Astrocyte (in vitro differentiated cells and primary cell): Measurements from ENCODE around the gene APBB1. TPM values are rescaled to one million over a fixed set of nuclear protein-coding genes. Genes with fewer than 3 reads are reported as not detected.

ENCODE experiments used
- DNase-seq: peaks from one replicate; pipeline ENCODE4 v3.0.0-alpha.2; 2010; ENCODE audit warnings: low read depth
- FAIRE-seq: peaks from 2 replicates; lab custom pipeline; 2011; peaks lifted over from hg19 to GRCh38; lab: Jason Lieb, UNC
- H2AFZ ChIP-seq: 2 replicates; pipeline ENCODE4 v1.6.0; 2012; ENCODE audit warnings: low read depth, low read length, inconsistent platforms
- H3K27ac ChIP-seq: 2 replicates; pipeline ENCODE4 v1.5.1; 2011; ENCODE audit warnings: low read depth, low read length, inconsistent platforms
- H3K27me3 ChIP-seq: 2 replicates; pipeline ENCODE4 v1.6.0; 2011; ENCODE audit warnings: low read length, inconsistent platforms; ENCODE audit not compliant: insufficient read depth
- H3K36me3 ChIP-seq: 2 replicates; pipeline ENCODE4 v1.5.1; 2011; ENCODE audit warnings: low read length, inconsistent platforms; ENCODE audit not compliant: insufficient read depth
- H3K4me1 ChIP-seq: 2 replicates; pipeline ENCODE4 v1.5.1; 2011; ENCODE audit warnings: low read length, inconsistent platforms; ENCODE audit not compliant: insufficient read depth
- H3K4me2 ChIP-seq: 2 replicates; pipeline ENCODE4 v1.6.0; 2012; ENCODE audit warnings: low read length, inconsistent platforms
- H3K4me3 ChIP-seq: 2 replicates; pipeline ENCODE4 v1.5.1; 2011; ENCODE audit warnings: low read depth, mild to moderate bottlenecking, low read length, inconsistent platforms; ENCODE audit not compliant: insufficient read depth
- H3K79me2 ChIP-seq: 2 replicates; pipeline ENCODE4 v1.6.0; 2012; ENCODE audit warnings: mild to moderate bottlenecking, low read length, inconsistent platforms; ENCODE audit not compliant: insufficient read depth
- H3K9ac ChIP-seq: 2 replicates; pipeline ENCODE4 v1.6.0; 2012; ENCODE audit warnings: mild to moderate bottlenecking, low read length, inconsistent platforms
- H3K9me3 ChIP-seq: 2 replicates; pipeline ENCODE4 v1.5.1; 2012; ENCODE audit warnings: low read depth, mild to moderate bottlenecking, low read length, inconsistent platforms; ENCODE audit not compliant: insufficient read depth
- H4K20me1 ChIP-seq: 2 replicates; pipeline ENCODE4 v1.6.0; 2012; ENCODE audit warnings: low read length, inconsistent platforms; ENCODE audit not compliant: insufficient read depth
- H3K27ac Mint-ChIP-seq: one replicate; pipeline ENCODE4 v1.8.0; 2021; ENCODE audit warnings: mild to moderate bottlenecking, mixed read lengths; ENCODE audit not compliant: unreplicated experiment
- H3K27me3 Mint-ChIP-seq: one replicate; pipeline ENCODE4 v1.8.0; 2021; ENCODE audit warnings: low read depth, mixed read lengths; ENCODE audit not compliant: unreplicated experiment
- H3K36me3 Mint-ChIP-seq: one replicate; pipeline ENCODE4 v1.8.0; 2021; ENCODE audit warnings: low read depth, mixed read lengths; ENCODE audit not compliant: unreplicated experiment
- H3K4me1 Mint-ChIP-seq: one replicate; pipeline ENCODE4 v1.8.0; 2021; ENCODE audit warnings: low read depth, mixed read lengths; ENCODE audit not compliant: unreplicated experiment
- H3K4me3 Mint-ChIP-seq: one replicate; pipeline ENCODE4 v1.8.0; 2021; ENCODE audit warnings: mild to moderate bottlenecking, moderate library complexity, mixed read lengths; ENCODE audit not compliant: unreplicated experiment
- H3K9me3 Mint-ChIP-seq: one replicate; pipeline ENCODE4 v1.8.0; 2021; ENCODE audit warnings: mild to moderate bottlenecking, mixed read lengths; ENCODE audit not compliant: unreplicated experiment
- EZH2 ChIP-seq: IDR thresholded peaks from 2 replicates; pipeline ENCODE4 v1.6.1; 2012; ENCODE audit warnings: mild to moderate bottlenecking, low read length, inconsistent platforms; ENCODE audit not compliant: insufficient read depth
- total RNA-seq: library from RNA; stranded (reverse); gene quantifications from 2 replicates; pipeline ENCODE4 v1.2.1, GENCODE V29; 2021
- TF ChIP-seq, protein P1 (sequence below): IDR thresholded peaks from 2 replicates; pipeline ENCODE4 v1.5.1; 2011; ENCODE audit warnings: low read depth, mild to moderate bottlenecking, inconsistent platforms, low read length, moderate library complexity; ENCODE audit not compliant: insufficient read depth

APBB1 gene
- total RNA-seq, 1 donor from 2014 or later = 36.3 TPM

DNA sequence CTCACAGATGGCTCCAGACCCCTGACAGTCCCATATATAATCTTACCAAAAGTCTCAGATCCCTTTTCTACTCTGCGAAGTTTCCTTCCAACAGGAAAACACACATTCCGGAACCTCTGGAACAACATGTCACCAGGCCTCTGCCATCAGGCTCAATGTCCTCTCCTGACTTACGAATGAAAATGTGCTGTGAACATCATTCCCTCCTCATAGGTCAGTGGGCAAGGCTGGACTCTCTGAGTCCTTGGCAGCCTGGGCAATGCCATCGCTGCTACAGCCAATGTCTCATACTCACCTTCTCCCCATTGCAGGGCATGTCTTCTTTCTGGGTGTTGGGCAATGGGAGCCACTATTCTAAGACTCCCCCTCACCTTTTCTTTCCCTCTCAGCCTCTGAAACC lies 23.5 kb upstream of the APBB1 start:
- no peaks in the 10 kb centered on the region for H3K9me3 Mint-ChIP-seq
- FAIRE-seq (no peak), DNase-seq (no peak)
- Histone ChIP-seq H3K9ac (no peak overlapping the region), H3K27ac (no peak overlapping the region), H3K9me3 (no peaks in the 10 kb centered on the region), H3K36me3 (no peaks in the 10 kb centered on the region), H3K4me3 (no peak overlapping the region), H3K79me2 (no peaks in the 10 kb centered on the region), H3K4me1 (no peaks in the 10 kb centered on the region), H3K27me3 (no peaks in the 10 kb centered on the region), H4K20me1 (no peaks in the 10 kb centered on the region), H2AFZ (no peak overlapping the region), H3K4me2 (no peak overlapping the region)
- H3K27me3 Mint-ChIP-seq = no peaks in the 10 kb centered on the region
- H3K4me1 Mint-ChIP-seq = peaks cover 6% of the 10 kb centered on the region
- H3K27ac Mint-ChIP-seq = no peak overlapping the region
- H3K36me3 Mint-ChIP-seq = peaks cover under 1% of the 10 kb centered on the region
- no peak overlapping the region for H3K4me3 Mint-ChIP-seq
- TF ChIP-seq EZH2 = no peak
- TF ChIP-seq, protein P1, sequence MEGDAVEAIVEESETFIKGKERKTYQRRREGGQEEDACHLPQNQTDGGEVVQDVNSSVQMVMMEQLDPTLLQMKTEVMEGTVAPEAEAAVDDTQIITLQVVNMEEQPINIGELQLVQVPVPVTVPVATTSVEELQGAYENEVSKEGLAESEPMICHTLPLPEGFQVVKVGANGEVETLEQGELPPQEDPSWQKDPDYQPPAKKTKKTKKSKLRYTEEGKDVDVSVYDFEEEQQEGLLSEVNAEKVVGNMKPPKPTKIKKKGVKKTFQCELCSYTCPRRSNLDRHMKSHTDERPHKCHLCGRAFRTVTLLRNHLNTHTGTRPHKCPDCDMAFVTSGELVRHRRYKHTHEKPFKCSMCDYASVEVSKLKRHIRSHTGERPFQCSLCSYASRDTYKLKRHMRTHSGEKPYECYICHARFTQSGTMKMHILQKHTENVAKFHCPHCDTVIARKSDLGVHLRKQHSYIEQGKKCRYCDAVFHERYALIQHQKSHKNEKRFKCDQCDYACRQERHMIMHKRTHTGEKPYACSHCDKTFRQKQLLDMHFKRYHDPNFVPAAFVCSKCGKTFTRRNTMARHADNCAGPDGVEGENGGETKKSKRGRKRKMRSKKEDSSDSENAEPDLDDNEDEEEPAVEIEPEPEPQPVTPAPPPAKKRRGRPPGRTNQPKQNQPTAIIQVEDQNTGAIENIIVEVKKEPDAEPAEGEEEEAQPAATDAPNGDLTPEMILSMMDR = no peak

DNA sequence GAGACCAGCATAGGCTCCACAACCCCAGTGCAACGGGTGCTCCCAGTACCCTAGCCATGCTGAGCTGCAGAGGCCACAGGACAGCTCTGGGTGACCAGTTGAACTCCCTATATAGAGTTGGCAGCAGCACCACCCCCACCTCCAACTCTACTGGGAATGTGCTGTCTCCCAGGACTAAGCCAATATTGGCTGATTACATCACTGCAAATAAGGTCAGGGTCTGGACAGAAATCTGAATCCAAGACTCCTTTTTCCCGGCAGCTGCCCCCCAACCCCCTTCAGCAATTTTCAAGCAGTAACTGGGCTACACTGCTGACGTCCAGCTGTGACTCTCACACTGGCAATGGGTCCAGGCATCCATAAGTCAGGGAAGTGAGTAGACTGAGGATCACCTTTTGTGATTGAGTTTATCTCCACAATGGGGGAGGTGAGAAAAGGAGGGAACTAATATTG lies 22.0 kb upstream of the APBB1 start, which contains the start of gene HPX:
TSS of gene HPX (minus strand) at position 82 of the 453 bp plus-strand sequence. CDS start at position 58, 24 bp downstream.
- Mint-ChIP-seq H3K4me1 (peaks cover 6% of the 10 kb centered on the region), H3K36me3 (peaks cover 2% of the 10 kb centered on the region), H3K4me3 (no peak within 1 kb of the TSS), H3K27ac (no peak within 1 kb of the TSS), H3K9me3 (no peaks in the 10 kb centered on the region), H3K27me3 (no peaks in the 10 kb centered on the region)
- Histone ChIP-seq H3K4me3 (no peak within 1 kb of the TSS), H3K36me3 (no peaks in the 10 kb centered on the region), H3K27me3 (no peaks in the 10 kb centered on the region), H2AFZ (no peak within 1 kb of the TSS), H3K4me1 (no peaks in the 10 kb centered on the region), H3K27ac (no peak within 1 kb of the TSS), H3K9ac (no peak within 1 kb of the TSS), H3K9me3 (no peaks in the 10 kb centered on the region), H3K79me2 (no peaks in the 10 kb centered on the region), H4K20me1 (no peaks in the 10 kb centered on the region), H3K4me2 (no peak within 1 kb of the TSS)
- FAIRE-seq (no peak), DNase-seq (no peak)
- no peak for TF ChIP-seq EZH2
- TF ChIP-seq, protein P1 = no peak

DNA sequence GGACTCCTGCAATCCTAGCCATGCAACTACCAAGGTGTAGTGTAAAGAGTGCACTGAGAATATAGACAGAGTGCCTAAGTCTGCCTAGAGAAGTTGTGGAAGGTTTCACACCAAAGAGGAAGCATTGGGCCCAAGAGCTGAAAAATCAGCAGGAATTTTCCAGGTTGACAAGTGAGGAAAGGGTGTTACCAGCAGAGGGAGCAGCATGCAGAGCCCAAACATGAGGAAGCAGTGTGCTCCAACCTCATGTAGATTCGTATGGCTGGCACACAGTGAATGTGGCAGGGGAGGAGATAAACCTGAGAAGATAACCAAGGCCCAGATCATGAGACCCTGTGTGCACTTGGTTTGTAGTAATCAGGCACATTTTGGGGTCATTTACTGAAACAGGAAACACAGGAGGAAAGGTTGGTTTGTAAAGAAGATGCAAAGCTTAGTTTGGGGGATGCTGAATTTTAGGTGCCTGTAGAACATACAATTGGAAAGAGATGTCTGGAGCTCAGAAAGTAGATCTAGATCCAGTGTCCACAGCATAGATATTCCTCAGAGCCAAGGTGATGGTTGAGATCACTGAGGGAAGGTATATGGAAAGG lies 20.2 kb upstream of the APBB1 start:
- peaks cover 2% of the 10 kb centered on the region for H3K36me3 Mint-ChIP-seq
- no peak overlapping the region for H2AFZ ChIP-seq

More for the DNA sequence above, 20.2 kb upstream of the APBB1 start:
- H3K4me3 ChIP-seq = no peak overlapping the region
- FAIRE-seq (no peak), DNase-seq (peak; percentile 18)
- H4K20me1 ChIP-seq = no peaks in the 10 kb centered on the region
- H3K9ac ChIP-seq = no peak overlapping the region
- H3K4me3 Mint-ChIP-seq = no peak overlapping the region
- no peak overlapping the region for H3K27ac ChIP-seq
- no peaks in the 10 kb centered on the region for H3K27me3 Mint-ChIP-seq
- H3K27ac Mint-ChIP-seq = no peak overlapping the region
- no peaks in the 10 kb centered on the region for H3K4me1 ChIP-seq
- peaks cover 6% of the 10 kb centered on the region for H3K4me1 Mint-ChIP-seq
- H3K79me2 ChIP-seq = no peaks in the 10 kb centered on the region
- H3K36me3 ChIP-seq = no peaks in the 10 kb centered on the region
- TF ChIP-seq, protein P1 = peak; percentile 60
- TF ChIP-seq EZH2 = no peak
- H3K9me3 ChIP-seq = no peaks in the 10 kb centered on the region
- no peaks in the 10 kb centered on the region for H3K9me3 Mint-ChIP-seq
- no peaks in the 10 kb centered on the region for H3K27me3 ChIP-seq
- H3K4me2 ChIP-seq = no peak overlapping the region
